Adrenal gland (tissue), 5 donors: Measurements from ENCODE around the gene EPS8L2.

Source experiments
- POLR2A ChIP-seq, 2 donors: fragments of 450-650 bp; IDR thresholded peaks; one replicate each; pipeline ENCODE4 v1.6.1; 2017; ENCODE audit warnings: antibody characterized with exemption in 2 of 2, mild to moderate bottlenecking in 2 of 2, moderate library complexity in 1 of 2
- TF ChIP-seq, protein P1 (sequence below), 6 experiments: fragments of 450-650 bp in 4 of 6; fragments of 200-600 bp in 2 of 6; sonication (generic) in 1 of 6; IDR thresholded peaks; 1 replicate in 5 of 6; 2 replicates in 1 of 6; pipeline versions ENCODE4 v1.5.1 to v1.8.0; 2016 to 2021; ENCODE audit warnings: antibody characterized with exemption in 6 of 6, mild to moderate bottlenecking in 2 of 6, moderate library complexity in 1 of 6
- donor health status: DM: no; HTN: no; CAD: no.

DNA sequence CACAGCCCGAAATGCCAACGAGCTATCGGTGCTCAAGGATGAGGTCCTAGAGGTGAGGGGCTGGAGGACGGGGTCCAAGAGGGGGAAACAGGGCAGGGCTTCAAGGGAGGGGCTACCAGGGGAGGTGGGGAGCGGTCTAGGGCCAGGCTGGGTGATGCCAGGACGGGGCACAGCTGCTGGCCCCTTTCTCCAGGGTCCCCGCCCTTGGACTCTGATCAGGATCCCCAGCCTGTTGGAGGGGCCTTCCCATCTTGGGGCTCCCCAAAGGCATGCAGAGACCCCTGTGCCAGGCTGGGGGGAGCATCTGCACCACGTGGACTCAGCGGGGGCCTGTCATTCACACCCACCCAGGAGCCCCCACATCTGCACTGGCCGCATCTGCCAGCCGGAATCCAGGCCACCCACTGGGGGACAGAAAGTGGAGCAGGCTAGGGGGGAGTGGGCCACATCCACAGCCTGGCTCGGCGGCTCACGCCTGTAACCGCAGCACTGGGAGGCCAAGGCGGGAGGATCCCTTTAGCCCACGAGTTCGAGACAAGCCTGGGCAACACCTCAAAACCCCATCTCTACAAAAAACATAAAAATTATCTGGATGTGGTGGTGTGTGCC lies 18.9 kb downstream of the EPS8L2 start:
- TF ChIP-seq, protein P1, sequence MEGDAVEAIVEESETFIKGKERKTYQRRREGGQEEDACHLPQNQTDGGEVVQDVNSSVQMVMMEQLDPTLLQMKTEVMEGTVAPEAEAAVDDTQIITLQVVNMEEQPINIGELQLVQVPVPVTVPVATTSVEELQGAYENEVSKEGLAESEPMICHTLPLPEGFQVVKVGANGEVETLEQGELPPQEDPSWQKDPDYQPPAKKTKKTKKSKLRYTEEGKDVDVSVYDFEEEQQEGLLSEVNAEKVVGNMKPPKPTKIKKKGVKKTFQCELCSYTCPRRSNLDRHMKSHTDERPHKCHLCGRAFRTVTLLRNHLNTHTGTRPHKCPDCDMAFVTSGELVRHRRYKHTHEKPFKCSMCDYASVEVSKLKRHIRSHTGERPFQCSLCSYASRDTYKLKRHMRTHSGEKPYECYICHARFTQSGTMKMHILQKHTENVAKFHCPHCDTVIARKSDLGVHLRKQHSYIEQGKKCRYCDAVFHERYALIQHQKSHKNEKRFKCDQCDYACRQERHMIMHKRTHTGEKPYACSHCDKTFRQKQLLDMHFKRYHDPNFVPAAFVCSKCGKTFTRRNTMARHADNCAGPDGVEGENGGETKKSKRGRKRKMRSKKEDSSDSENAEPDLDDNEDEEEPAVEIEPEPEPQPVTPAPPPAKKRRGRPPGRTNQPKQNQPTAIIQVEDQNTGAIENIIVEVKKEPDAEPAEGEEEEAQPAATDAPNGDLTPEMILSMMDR (IDR thresholded peaks at IDR 0.05), result no peak
- TF ChIP-seq POLR2A (IDR thresholded peaks at IDR 0.05), result no peak
